Activated T-cell treated with anti-CD3 and anti-CD28 coated beads for 48 hours (primary cell): ENCODE data around the gene FAM204A.

Experiments used
- DNase-seq: peaks from one replicate; pipeline ENCODE4 v3.0.0-alpha.2; 2020; ENCODE audit warnings: low read depth

Gene FAM204A

DNA sequence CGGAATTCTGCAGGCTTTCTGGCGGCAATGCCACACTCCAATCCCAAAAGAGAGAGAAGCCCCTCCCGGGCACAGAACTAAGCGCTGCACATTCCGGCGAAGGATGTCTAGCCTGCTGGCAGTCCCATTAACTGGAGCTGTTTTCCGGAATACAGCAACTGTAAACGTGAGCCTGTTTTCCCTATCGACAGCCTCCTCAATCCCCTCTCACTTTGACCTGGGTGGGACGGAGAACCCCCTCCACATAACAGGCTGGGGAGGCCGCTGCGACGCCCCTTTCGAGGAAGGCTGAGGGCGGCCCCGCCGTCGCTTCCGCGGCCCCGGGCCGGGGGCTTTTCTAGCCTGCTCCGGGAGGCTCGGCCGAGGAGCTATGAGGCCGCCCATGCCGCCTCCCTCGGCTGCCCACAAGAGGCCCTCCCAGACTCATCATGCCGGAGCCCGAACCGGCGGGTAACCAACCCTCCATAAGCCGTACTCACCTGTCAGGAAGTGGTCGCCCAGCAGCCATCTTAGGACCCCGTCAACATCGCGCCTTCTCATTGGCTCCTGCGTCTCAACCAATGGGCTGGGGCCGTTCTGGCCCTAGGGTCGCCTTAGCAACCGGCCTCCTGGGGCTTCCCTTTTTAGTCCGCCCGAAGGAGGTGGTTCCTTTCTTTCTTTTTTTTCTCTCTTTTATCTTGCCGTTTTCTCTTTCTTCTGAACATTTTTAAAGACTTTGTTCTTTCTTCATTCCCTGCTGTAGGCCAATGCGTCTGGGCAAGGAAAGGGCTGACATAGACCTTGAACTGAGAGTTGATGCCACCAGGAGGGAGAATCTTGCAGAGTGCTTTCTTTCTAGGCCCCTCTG, at the start of gene FAM204A:
Gene FAM204A, minus strand, starts transcription at position 534 of the 847 bp plus-strand sequence. CDS start 5,909 bp downstream, outside the sequence.
- peak; percentile 90 for DNase-seq

- DNase-seq = no peak
These were observed 41.6 kb upstream of the FAM204A start for GRCh38 chr10:118383699-118384098.

GRCh38 chr10:118383063-118383689, 41.1 kb upstream of the FAM204A start:
- no peak for DNase-seq

GRCh38 chr10:118374404-118374803, 32.3 kb upstream of the FAM204A start:
- DNase-seq = no peak

GRCh38 chr10:118373786-118374185, 31.7 kb upstream of the FAM204A start:
- no peak for DNase-seq

DNA sequence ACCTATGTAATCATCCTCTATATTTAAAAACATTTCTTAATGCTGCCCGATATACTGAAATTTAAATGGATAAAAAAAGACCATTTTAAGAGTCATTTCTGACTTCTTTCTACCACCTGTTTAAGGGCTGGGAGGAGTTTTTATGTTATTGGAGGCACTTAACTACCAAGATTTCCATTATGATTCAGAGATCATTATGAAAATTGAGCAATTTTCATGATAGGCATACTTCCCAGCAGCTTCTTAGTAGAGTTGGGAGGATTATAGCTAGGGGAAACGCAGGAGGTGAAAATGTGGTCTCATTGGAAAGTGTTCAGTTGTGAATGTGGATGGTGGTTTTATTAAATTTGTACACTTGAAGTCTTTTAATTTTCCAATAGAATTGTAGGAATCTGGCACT, 28.4 kb upstream of the FAM204A start:
- no peak for DNase-seq

- no peak for DNase-seq
These were observed 27.6 kb upstream of the FAM204A start for GRCh38 chr10:118369641-118370205.

- no peak for DNase-seq
These were observed 23.6 kb upstream of the FAM204A start for GRCh38 chr10:118365702-118366101.

- no peak for DNase-seq
These were observed 20.0 kb upstream of the FAM204A start for GRCh38 chr10:118362103-118362502.

DNA sequence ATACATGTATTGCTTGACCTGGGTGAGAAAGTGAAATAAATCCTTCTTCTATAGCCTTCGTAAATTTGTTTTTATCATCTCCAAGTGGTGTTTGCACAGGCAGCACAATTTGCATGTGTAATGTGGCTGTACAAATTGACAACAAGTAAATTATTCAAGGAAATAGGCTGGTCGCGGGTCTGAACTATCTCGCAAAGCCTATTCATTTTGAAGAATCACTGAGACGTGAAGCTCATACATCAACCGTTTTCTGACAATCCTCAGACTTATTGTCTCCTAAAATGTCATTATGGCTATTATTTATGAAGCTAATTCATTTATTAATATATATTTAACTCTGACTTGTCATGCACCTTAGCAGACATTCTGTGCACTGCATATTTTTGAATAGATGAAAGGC, 16.2 kb upstream of the FAM204A start:
- DNase-seq = no peak

- DNase-seq = no peak
These were observed 15.7 kb upstream of the FAM204A start for GRCh38 chr10:118357841-118358240.

DNA sequence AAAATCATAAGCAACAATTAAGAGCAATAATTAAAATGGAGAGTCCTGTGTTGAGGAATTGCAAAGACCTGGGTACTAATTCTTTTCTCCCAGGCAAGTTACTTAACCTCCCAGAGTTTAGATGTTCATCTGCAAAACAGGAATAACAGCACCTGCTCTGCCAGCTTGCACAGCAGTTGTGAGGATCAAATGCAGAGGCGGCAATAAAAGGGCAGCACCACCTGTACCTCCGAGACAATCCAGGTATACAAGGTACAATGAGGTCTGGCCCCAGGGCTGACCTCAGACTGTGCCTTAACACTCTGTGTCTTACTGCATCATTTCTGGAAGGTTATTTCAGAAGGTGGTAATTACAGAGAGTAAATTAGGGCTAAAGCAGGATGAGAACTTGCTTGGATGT, 14.5 kb upstream of the FAM204A start:
- no peak for DNase-seq

DNA sequence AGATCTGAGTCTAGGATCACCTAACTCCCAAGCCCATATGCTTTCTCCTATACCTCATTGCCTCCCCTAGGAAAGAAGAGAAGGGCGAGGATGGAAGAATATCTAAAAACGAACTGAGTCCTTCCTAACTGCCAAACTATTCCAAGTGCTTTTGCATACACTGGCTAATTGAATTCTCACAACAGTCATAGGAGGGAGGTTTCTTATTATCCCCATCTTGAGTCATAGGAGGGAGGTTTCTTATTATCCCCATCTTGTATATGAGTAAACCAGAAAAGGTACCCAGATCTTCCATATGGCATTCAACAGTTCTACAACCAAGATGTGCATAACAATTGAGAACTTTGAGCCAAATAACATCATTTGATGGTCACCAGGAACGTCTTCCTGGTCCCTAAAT, 13.1 kb upstream of the FAM204A start:
- DNase-seq = no peak

GRCh38 chr10:118349235-118349634, 7.1 kb upstream of the FAM204A start:
- DNase-seq = no peak

- DNase-seq = no peak
These were observed 1.4 kb upstream of the FAM204A start for GRCh38 chr10:118343549-118343948.

- DNase-seq = no peak
These were observed 991 bp upstream of the FAM204A start for GRCh38 chr10:118343115-118343514.

GRCh38 chr10:118342638-118343020, 505 bp upstream of the FAM204A start:
- DNase-seq = no peak

GRCh38 chr10:118340486-118340885, 1.6 kb downstream of the FAM204A start:
- DNase-seq = no peak

GRCh38 chr10:118339111-118339510, 3.0 kb downstream of the FAM204A start:
- DNase-seq = no peak

GRCh38 chr10:118337356-118337755, 4.8 kb downstream of the FAM204A start:
- DNase-seq = no peak

GRCh38 chr10:118333871-118334270, 8.3 kb downstream of the FAM204A start:
- DNase-seq = no peak

- DNase-seq = no peak
These were observed 9.0 kb downstream of the FAM204A start for GRCh38 chr10:118332948-118333710.
